ENCODE results near the gene C3orf62. TPM values are rescaled to one million over a fixed set of nuclear protein-coding genes. Genes with fewer than 3 reads are reported as not detected.

Gene C3orf62
- polyA plus RNA-seq (2011; rRNA removed) (2.1 TPM in 2 replicates), polyA minus RNA-seq (2011; rRNA and poly(A)+ RNA removed) (1.7 and 2.5 TPM in 2 replicates)

GRCh38 chr3:49276475-49277382 lies at the start of gene C3orf62:
C3orf62 (minus strand) TSS chr3:49277232; CDS start chr3:49276872, 360 bp downstream.
- Histone ChIP-seq H3K36me3 (ENCODE audit: control insufficient read depth, insufficient read depth, low read length) (peaks cover 1% of the 10 kb centered on the region; the same call in 1 of the 2 replicates), H3K4me3 (ENCODE audit: low read depth, low read length) (peak within 1 kb of the TSS; percentile 48), H3K27me3 (ENCODE audit: control insufficient read depth, insufficient read depth, low read length) (no peaks in the 10 kb centered on the region)
- ChIA-PET POLR2A (interaction anchor here (0.5 to 0.6 kb wide), 2 partner anchors 256 to 336 kb away, joined by 3 read pairs; no protein-coding TSS in a partner anchor), CTCF (interaction anchor here (0.5 to 2.2 kb wide), 2 partner anchors 27 to 105 kb away, joined by 3 to 7 read pairs; partner anchors contain the start of gene KLHDC8B)
- peak; percentile 29 for DNase-seq (ENCODE audit: low read depth)
- TF ChIP-seq CTCF (IDR thresholded peaks at IDR 0.05; ENCODE audit: insufficient read depth, low read depth, low read length) = no peak

GRCh38 chr3:49324768-49325167 lies 47.7 kb upstream of the C3orf62 start:
- POLR2A ChIA-PET = no interaction called here
- Histone ChIP-seq H3K4me3 (ENCODE audit: low read depth, low read length) (no peak overlapping the region), H3K36me3 (ENCODE audit: control insufficient read depth, insufficient read depth, low read length) (peaks cover 31% of the 10 kb centered on the region), H3K27me3 (ENCODE audit: control insufficient read depth, insufficient read depth, low read length) (no peaks in the 10 kb centered on the region)
- CTCF ChIA-PET = interaction anchor here (0.6 kb wide), 1 partner anchor 10 kb away, joined by 3 read pairs; no protein-coding TSS in a partner anchor
- no peak for TF ChIP-seq CTCF (IDR thresholded peaks at IDR 0.05; ENCODE audit: insufficient read depth, low read depth, low read length)
- no peak for DNase-seq (ENCODE audit: low read depth)

GRCh38 chr3:49316696-49317457 lies 39.8 kb upstream of the C3orf62 start:
- H3K36me3 ChIP-seq (ENCODE audit: control insufficient read depth, insufficient read depth, low read length) = peaks cover 20% of the 10 kb centered on the region
- H3K4me3 ChIP-seq (ENCODE audit: low read depth, low read length) = no peak overlapping the region
- no peaks in the 10 kb centered on the region for H3K27me3 ChIP-seq (ENCODE audit: control insufficient read depth, insufficient read depth, low read length)
- ChIA-PET POLR2A (interaction anchor here (0.5 kb wide), 1 partner anchor 12 kb away, joined by 3 read pairs; no protein-coding TSS in a partner anchor), CTCF (interaction anchor here (0.6 to 1.0 kb wide), 2 partner anchors 15 to 147 kb away, joined by 3 read pairs; no protein-coding TSS in a partner anchor)
- TF ChIP-seq CTCF (IDR thresholded peaks at IDR 0.05; ENCODE audit: insufficient read depth, low read depth, low read length) = no peak
- no peak for DNase-seq (ENCODE audit: low read depth)

- Histone ChIP-seq H3K4me3 (ENCODE audit: low read depth, low read length) (no peak overlapping the region), H3K36me3 (ENCODE audit: control insufficient read depth, insufficient read depth, low read length) (peaks cover 25% of the 10 kb centered on the region), H3K27me3 (ENCODE audit: control insufficient read depth, insufficient read depth, low read length) (no peaks in the 10 kb centered on the region)
- POLR2A ChIA-PET = interaction anchor here (0.6 kb wide), 1 partner anchor 301 kb away, joined by 3 read pairs; no protein-coding TSS in a partner anchor
- CTCF ChIA-PET = interaction anchor here (0.8 kb wide), 1 partner anchor 17 kb away, joined by 3 read pairs; no protein-coding TSS in a partner anchor
- no peak for TF ChIP-seq CTCF (IDR thresholded peaks at IDR 0.05; ENCODE audit: insufficient read depth, low read depth, low read length)
- DNase-seq (ENCODE audit: low read depth) = no peak
Measured at GRCh38 chr3:49313896-49314688, 37.1 kb upstream of the C3orf62 start.

Data from BJ (cell line).